WTC11 (cell line): ENCODE measurements around the gene TRAFD1.

Experiments
- FOXJ3 ChIP-seq: sonication (generic); formaldehyde crosslinking; IDR thresholded peaks from 2 replicates; pipeline ENCODE4 v1.9.0; 2021; ENCODE audit warnings: missing genetic modification reagents, mild to moderate bottlenecking, borderline replicate concordance
- JUN ChIP-seq: sonication (generic); formaldehyde crosslinking; IDR thresholded peaks from 2 replicates; pipeline ENCODE4 v1.8.0; 2023; ENCODE audit warnings: mild to moderate bottlenecking, missing genetic modification reagents

GRCh38 chr12:112179341-112179740, 54.0 kb downstream of the TRAFD1 start:
- no peak for TF ChIP-seq JUN (CRISPR knock-in tag)
- no peak for TF ChIP-seq FOXJ3
